Mesenchymal stem cell (in vitro differentiated cells and primary cell): ENCODE measurements around the gene MRPL42.

Source experiments
- DNase-seq: peaks from one replicate; pipeline ENCODE4 v3.0.0-alpha.2; 2013
- H2AFZ ChIP-seq: one replicate; pipeline ENCODE4 v1.6.1; 2013; ENCODE audit warnings: low read depth, mild to moderate bottlenecking, control low read depth, inconsistent platforms, low read length, moderate library complexity
- H2AK5ac ChIP-seq: 2 replicates; pipeline ENCODE4 v1.6.1; 2013; ENCODE audit warnings: low read length, moderate library complexity, mild to moderate bottlenecking, inconsistent platforms; ENCODE audit not compliant: severe bottlenecking
- H2BK120ac ChIP-seq: one replicate; pipeline ENCODE4 v1.6.1; 2013; ENCODE audit warnings: low read depth, mild to moderate bottlenecking, inconsistent platforms, low read length, moderate library complexity
- H2BK12ac ChIP-seq, 2 experiments: one replicate each; pipeline ENCODE4 v1.6.1; 2013; ENCODE audit warnings: inconsistent platforms in 2 of 2, low read length in 2 of 2, mild to moderate bottlenecking in 2 of 2, moderate library complexity in 2 of 2, control low read depth in 1 of 2
- H2BK15ac ChIP-seq: one replicate; pipeline ENCODE4 v1.6.1; 2013; ENCODE audit warnings: mild to moderate bottlenecking, low read depth, inconsistent platforms; ENCODE audit not compliant: poor library complexity, severe bottlenecking
- H2BK5ac ChIP-seq: 2 replicates; pipeline ENCODE4 v1.6.1; 2013; ENCODE audit warnings: low read depth, mild to moderate bottlenecking, low read length, control low read depth, inconsistent platforms; ENCODE audit not compliant: poor library complexity, severe bottlenecking
- H3K14ac ChIP-seq, 2 experiments: one replicate each; pipeline ENCODE4 v1.6.1; 2013; ENCODE audit warnings: inconsistent platforms in 2 of 2, low read length in 2 of 2, control low read depth in 1 of 2, mild to moderate bottlenecking in 1 of 2, moderate library complexity in 1 of 2
- H3K18ac ChIP-seq, 2 experiments: one replicate each; pipeline ENCODE4 v1.6.1; 2013; ENCODE audit warnings: inconsistent platforms in 2 of 2, low read length in 2 of 2, control low read depth in 1 of 2, low read depth in 1 of 2, mild to moderate bottlenecking in 1 of 2
- H3K23ac ChIP-seq, 2 experiments: one replicate each; pipeline ENCODE4 v1.6.1; 2013; ENCODE audit warnings: inconsistent platforms in 2 of 2, low read length in 2 of 2, mild to moderate bottlenecking in 2 of 2, moderate library complexity in 2 of 2, control low read depth in 1 of 2
- H3K27ac ChIP-seq: 2 replicates; pipeline ENCODE4 v1.5.1; 2013; ENCODE audit warnings: mild to moderate bottlenecking, moderate library complexity, low read length, control low read depth, inconsistent platforms; ENCODE audit not compliant: poor library complexity, severe bottlenecking
- H3K27me3 ChIP-seq, 2 experiments: 2 replicates each; pipeline versions ENCODE4 v1.6.1 to v1.7.0; 2013; ENCODE audit warnings: low read length in 2 of 2, mild to moderate bottlenecking in 2 of 2, moderate library complexity in 2 of 2, control low read depth in 1 of 2, inconsistent platforms in 1 of 2; ENCODE audit not compliant: control insufficient read depth in 1 of 2, insufficient read depth in 1 of 2
- H3K36me3 ChIP-seq, 2 experiments: 2 replicates each; pipeline versions ENCODE4 v1.6.1 to v1.7.0; 2013; ENCODE audit warnings: low read length in 2 of 2, control low read depth in 1 of 2, inconsistent platforms in 1 of 2, low read depth in 1 of 2, mild to moderate bottlenecking in 1 of 2; ENCODE audit not compliant: insufficient read depth in 2 of 2, control insufficient read depth in 1 of 2
- H3K4ac ChIP-seq, 2 experiments: one replicate each; pipeline ENCODE4 v1.6.1; 2013; ENCODE audit warnings: inconsistent platforms in 2 of 2, low read length in 2 of 2, mild to moderate bottlenecking in 2 of 2, moderate library complexity in 2 of 2, control low read depth in 1 of 2, low read depth in 1 of 2
- H3K4me1 ChIP-seq: 2 replicates; pipeline ENCODE4 v1.6.1; 2013; ENCODE audit warnings: low read depth, low read length, control low read depth; ENCODE audit not compliant: control insufficient read depth, insufficient read depth
- H3K4me2 ChIP-seq: 2 replicates; pipeline ENCODE4 v1.6.1; 2013; ENCODE audit warnings: low read length, mild to moderate bottlenecking, inconsistent platforms; ENCODE audit not compliant: poor library complexity, severe bottlenecking
- H3K4me3 ChIP-seq, 2 experiments: 2 replicates each; pipeline versions ENCODE4 v1.5.1 to v1.7.0; 2013; ENCODE audit warnings: low read length in 2 of 2, mild to moderate bottlenecking in 2 of 2, control low read depth in 1 of 2, low read depth in 1 of 2; ENCODE audit not compliant: insufficient read depth in 1 of 2
- H3K79me1 ChIP-seq: replicated peaks from 2 replicates; pipeline ENCODE4 v1.6.1; 2013; ENCODE audit warnings: mild to moderate bottlenecking, control low read depth, low read length, inconsistent platforms; ENCODE audit not compliant: poor library complexity, severe bottlenecking
- H3K9ac ChIP-seq: 2 replicates; pipeline ENCODE4 v1.7.0; 2013; ENCODE audit warnings: mild to moderate bottlenecking, low read length, moderate library complexity
- H3K9me3 ChIP-seq: 2 replicates; pipeline ENCODE4 v1.7.0; 2013; ENCODE audit warnings: mild to moderate bottlenecking, low read length; ENCODE audit not compliant: control insufficient read depth
- H4K8ac ChIP-seq: one replicate; pipeline ENCODE4 v1.6.1; 2013; ENCODE audit warnings: inconsistent platforms, mild to moderate bottlenecking, low read length, moderate library complexity
- H4K91ac ChIP-seq: one replicate; pipeline ENCODE4 v1.6.1; 2013; ENCODE audit warnings: mild to moderate bottlenecking, low read length, inconsistent platforms
- WGBS: methylation state at CpG from one replicate; pipeline ENCODE4 v1.1.7; 2013; ENCODE audit warnings: mixed read lengths; 5-methylcytosine and 5-hydroxymethylcytosine counted together

Gene MRPL42

GRCh38 chr12:93518725-93519124, 51.4 kb downstream of the MRPL42 start:
- H2BK5ac ChIP-seq, result no peak overlapping the region
- no peak overlapping the region for H3K27ac ChIP-seq
- no peak overlapping the region for H3K18ac ChIP-seq
- no peak overlapping the region for H4K8ac ChIP-seq
- no peak overlapping the region for H3K4me2 ChIP-seq
- H3K14ac ChIP-seq, result no peak overlapping the region
- H3K4me1 ChIP-seq, result peaks cover 2% of the 10 kb centered on the region
- H3K79me1 ChIP-seq, result no peaks in the 10 kb centered on the region
- H3K23ac ChIP-seq, result no peak overlapping the region
- no peak overlapping the region for H2BK12ac ChIP-seq
- no peak overlapping the region for H4K91ac ChIP-seq
- DNase-seq, result peak; percentile 42
- 75% methylated on average over 5 of the region's 5 CpGs for WGBS
- no peak overlapping the region for H2AK5ac ChIP-seq
- no peak overlapping the region for H2AFZ ChIP-seq
- H3K9me3 ChIP-seq, result no peaks in the 10 kb centered on the region
- no peak overlapping the region for H3K4ac ChIP-seq
- H3K27me3 ChIP-seq, result no peaks in the 10 kb centered on the region
- no peak overlapping the region for H2BK15ac ChIP-seq
- no peak overlapping the region for H2BK120ac ChIP-seq
- no peak overlapping the region for H3K4me3 ChIP-seq
- no peak overlapping the region for H3K9ac ChIP-seq
- no peaks in the 10 kb centered on the region for H3K36me3 ChIP-seq

GRCh38 chr12:93519859-93520258, 52.5 kb downstream of the MRPL42 start:
- Histone ChIP-seq H3K79me1 (no peaks in the 10 kb centered on the region), H2BK15ac (no peak overlapping the region), H3K4me2 (no peak overlapping the region), H3K4me3 (no peak overlapping the region), H3K27me3 (no peaks in the 10 kb centered on the region), H3K14ac (no peak overlapping the region), H2BK12ac (no peak overlapping the region), H2AFZ (no peak overlapping the region), H2BK120ac (no peak overlapping the region), H3K4ac (no peak overlapping the region), H2BK5ac (no peak overlapping the region), H3K4me1 (peaks cover 2% of the 10 kb centered on the region), H3K36me3 (no peaks in the 10 kb centered on the region), H2AK5ac (no peak overlapping the region), H4K91ac (no peak overlapping the region), H4K8ac (no peak overlapping the region), H3K27ac (no peak overlapping the region), H3K9me3 (no peaks in the 10 kb centered on the region), H3K18ac (no peak overlapping the region), H3K9ac (no peak overlapping the region), H3K23ac (no peak overlapping the region)
- 100% methylated on average over 2 of the region's 2 CpGs for WGBS
- DNase-seq, result no peak

- Histone ChIP-seq H2BK12ac (no peak overlapping the region), H3K9ac (no peak overlapping the region), H3K4me2 (no peak overlapping the region), H3K4me1 (no peaks in the 10 kb centered on the region), H2BK120ac (no peak overlapping the region), H2AFZ (no peak overlapping the region), H3K27ac (no peak overlapping the region), H2BK15ac (no peak overlapping the region), H4K8ac (no peak overlapping the region), H3K79me1 (no peaks in the 10 kb centered on the region), H3K36me3 (no peaks in the 10 kb centered on the region), H4K91ac (no peak overlapping the region), H2BK5ac (no peak overlapping the region), H3K9me3 (no peaks in the 10 kb centered on the region), H3K23ac (no peak overlapping the region), H3K4me3 (no peak overlapping the region), H3K14ac (no peak overlapping the region), H3K4ac (no peak overlapping the region), H3K18ac (no peak overlapping the region), H3K27me3 (no peaks in the 10 kb centered on the region), H2AK5ac (no peak overlapping the region)
- DNase-seq, result no peak
- 100% methylated on average over 1 of the region's 2 CpGs for WGBS
Measured at GRCh38 chr12:93520454-93520853, 53.1 kb downstream of the MRPL42 start.

GRCh38 chr12:93521225-93522080, 54.1 kb downstream of the MRPL42 start:
- no peaks in the 10 kb centered on the region for H3K36me3 ChIP-seq
- no peak overlapping the region for H3K4ac ChIP-seq
- no peak overlapping the region for H3K23ac ChIP-seq
- H2AK5ac ChIP-seq, result no peak overlapping the region
- H4K91ac ChIP-seq, result no peak overlapping the region
- no peak overlapping the region for H3K27ac ChIP-seq
- H3K18ac ChIP-seq, result no peak overlapping the region
- no peak overlapping the region for H2BK15ac ChIP-seq
- H3K4me3 ChIP-seq, result no peak overlapping the region
- H3K79me1 ChIP-seq, result no peaks in the 10 kb centered on the region
- H2BK5ac ChIP-seq, result no peak overlapping the region
- H3K9me3 ChIP-seq, result no peaks in the 10 kb centered on the region
- no peaks in the 10 kb centered on the region for H3K27me3 ChIP-seq
- DNase-seq, result no peak
- H3K4me1 ChIP-seq, result no peaks in the 10 kb centered on the region
- WGBS, result 74% methylated on average over 6 of the region's 6 CpGs
- H2BK120ac ChIP-seq, result no peak overlapping the region
- H3K4me2 ChIP-seq, result no peak overlapping the region
- H2BK12ac ChIP-seq, result no peak overlapping the region
- H2AFZ ChIP-seq, result no peak overlapping the region
- no peak overlapping the region for H4K8ac ChIP-seq
- H3K9ac ChIP-seq, result no peak overlapping the region
- H3K14ac ChIP-seq, result no peak overlapping the region
